ENCODE data around the gene SPATA3.

The SPATA3 gene

DNA sequence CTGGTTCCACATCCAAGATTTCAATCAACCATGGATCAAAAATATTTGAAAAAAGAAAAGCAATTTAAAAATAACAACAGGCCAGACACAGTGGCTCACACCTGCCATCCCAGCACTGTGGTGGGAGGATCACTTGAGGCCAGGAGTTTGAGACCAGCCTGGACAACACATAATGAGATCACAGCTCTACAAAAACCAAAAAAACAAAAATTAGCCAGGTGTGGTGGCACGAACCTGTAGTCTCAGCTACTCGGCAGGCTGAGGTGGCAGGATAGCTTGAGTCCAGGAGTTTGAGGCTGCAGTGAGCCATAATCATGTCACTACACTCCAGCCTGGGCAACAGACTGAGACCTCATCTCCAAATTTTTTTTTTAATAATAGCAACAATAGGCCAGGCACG lies 13.4 kb upstream of the SPATA3 start:
- no peak for DNase-seq (ENCODE audit: low read depth, low spot score)
- ChIA-PET CTCF (interaction anchor here (1.5 to 13.5 kb wide), 4 partner anchors 13 to 161 kb away, joined by 4 to 330 read pairs (median 74); no protein-coding TSS in a partner anchor), POLR2A (no interaction called here)
- H3K4me3 ChIP-seq (ENCODE audit: low read depth, low read length) = no peak overlapping the region
- TF ChIP-seq CTCF (IDR thresholded peaks at IDR 0.05; ENCODE audit: insufficient read depth, low read length, missing control alignments) = no peak

- ChIA-PET POLR2A (no interaction called here), CTCF (interaction anchor here (1.5 to 13.5 kb wide), 4 partner anchors 14 to 162 kb away, joined by 4 to 330 read pairs (median 74); no protein-coding TSS in a partner anchor)
- no peak overlapping the region for H3K4me3 ChIP-seq (ENCODE audit: low read depth, low read length)
- no peak for DNase-seq (ENCODE audit: low read depth, low spot score)
- TF ChIP-seq CTCF (IDR thresholded peaks at IDR 0.05; ENCODE audit: insufficient read depth, low read length, missing control alignments) = no peak
These were observed 12.4 kb upstream of the SPATA3 start for GRCh38 chr2:230983566-230983965.

- no peak overlapping the region for H3K4me3 ChIP-seq (ENCODE audit: low read depth, low read length)
- ChIA-PET POLR2A (no interaction called here), CTCF (interaction anchor here (0.7 to 13.5 kb wide), 8 partner anchors 10 to 163 kb away, joined by 3 to 330 read pairs (median 6); no protein-coding TSS in a partner anchor)
- no peak for DNase-seq (ENCODE audit: low read depth, low spot score)
- TF ChIP-seq CTCF (IDR thresholded peaks at IDR 0.05; ENCODE audit: insufficient read depth, low read length, missing control alignments) = no peak
These were observed 11.3 kb upstream of the SPATA3 start for GRCh38 chr2:230984393-230985220.

DNA sequence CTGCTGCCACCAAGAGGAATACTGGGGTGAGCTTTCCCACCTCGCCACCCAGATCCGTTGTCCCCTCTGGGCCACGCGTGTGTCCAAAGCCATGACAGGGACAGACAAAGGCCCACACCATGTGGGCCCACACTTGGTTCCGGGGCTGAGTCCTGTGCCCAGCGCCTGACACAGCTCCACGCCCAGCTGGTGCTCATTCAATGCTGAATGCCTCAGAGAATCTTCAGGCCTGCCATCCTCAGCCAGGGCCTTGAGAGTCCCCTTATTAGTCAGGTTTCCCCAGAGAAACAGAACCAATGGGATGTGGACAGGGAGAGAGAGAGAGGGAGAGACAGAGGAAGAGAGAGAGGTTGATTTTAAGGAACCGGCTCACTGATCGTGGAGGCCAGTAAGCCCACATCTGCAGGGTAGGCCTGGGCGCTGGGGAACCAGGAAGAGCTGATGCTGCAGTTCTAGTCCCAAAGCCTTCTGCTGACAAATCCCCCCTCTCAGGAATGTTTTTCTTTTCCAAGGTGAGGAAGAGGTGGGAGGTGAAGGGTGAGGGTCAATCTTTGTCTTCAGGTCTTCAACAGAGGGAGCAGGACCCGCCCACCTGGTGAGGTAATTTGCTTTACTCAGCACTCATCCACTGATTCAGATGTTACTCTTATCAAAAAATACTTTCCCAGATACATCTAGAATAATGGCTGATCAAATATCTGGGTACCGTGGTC lies 10.2 kb upstream of the SPATA3 start:
- TF ChIP-seq CTCF (IDR thresholded peaks at IDR 0.05; ENCODE audit: insufficient read depth, low read length, missing control alignments) = no peak
- no peak for DNase-seq (ENCODE audit: low read depth, low spot score)
- CTCF ChIA-PET = interaction anchor here (0.7 to 13.5 kb wide), 14 partner anchors 11 to 164 kb away, joined by 3 to 330 read pairs (median 10); partner anchors contain the start of genes PSMD1 and SPATA3
- H3K4me3 ChIP-seq (ENCODE audit: low read depth, low read length) = no peak overlapping the region
- POLR2A ChIA-PET = interaction anchor here (0.6 kb wide), 1 partner anchor 17 kb away, joined by 3 read pairs; no protein-coding TSS in a partner anchor

DNA sequence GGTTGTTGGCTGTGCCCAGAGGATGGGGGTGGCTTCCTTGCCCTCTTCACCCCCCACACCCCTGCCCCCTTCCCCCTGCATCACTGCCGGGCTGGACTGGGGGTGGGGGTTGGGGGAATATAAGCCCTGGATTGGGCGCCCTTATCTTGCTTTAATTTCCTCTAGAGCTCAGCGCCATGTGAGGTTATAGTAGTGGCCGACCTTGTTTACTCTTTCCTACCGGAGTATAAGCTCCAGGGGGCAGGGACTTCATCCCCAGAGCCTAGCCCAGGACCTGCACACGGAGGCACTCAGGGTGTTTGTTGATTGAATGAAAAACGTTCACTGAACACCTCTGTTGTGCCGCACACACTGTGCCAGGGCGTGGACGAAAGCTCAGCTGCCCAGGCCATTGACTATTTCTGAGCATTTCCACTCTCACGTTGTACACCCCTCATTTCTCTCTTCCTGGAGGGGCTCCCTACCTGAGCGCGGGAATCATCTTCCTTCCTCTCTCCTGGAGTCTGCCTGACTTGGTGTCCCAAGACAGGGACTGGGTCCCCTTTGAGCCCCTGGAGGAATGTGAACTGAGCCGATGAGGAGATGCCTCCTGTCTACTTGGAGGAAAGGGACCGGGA lies 9.3 kb upstream of the SPATA3 start:
- CTCF ChIA-PET = interaction anchor here (0.6 to 13.5 kb wide), 33 partner anchors 8 to 165 kb away, joined by 3 to 330 read pairs (median 6); partner anchors contain the start of genes PSMD1 and SPATA3
- POLR2A ChIA-PET = no interaction called here
- no peak for DNase-seq (ENCODE audit: low read depth, low spot score)
- peak overlapping the region; percentile 52 for H3K4me3 ChIP-seq (ENCODE audit: low read depth, low read length)
- no peak for TF ChIP-seq CTCF (IDR thresholded peaks at IDR 0.05; ENCODE audit: insufficient read depth, low read length, missing control alignments)
